Stimulated activated CD4-positive, alpha-beta T cell treated with anti-CD3 and anti-CD28 coated beads, TNF-alpha, amount 100 ng/mL, for 1 hour (primary cell): Measurements from ENCODE around the gene CAPN6.

Source experiments
- DNase-seq, 3 donors: peaks; one replicate each; pipeline ENCODE4 v3.0.0-alpha.2; 2020; ENCODE audit warnings: low read depth in 3 of 3, low spot score in 1 of 3

Gene CAPN6

GRCh38 chrX:111270339-111270738, at the start of gene CAPN6:
TSS of gene CAPN6 (minus strand) at chrX:111270483. CDS start at chrX:111263936, 6,547 bp downstream.
- no peak for DNase-seq

GRCh38 chrX:111319451-111319850, 49.2 kb upstream of the CAPN6 start:
- no peak for DNase-seq

GRCh38 chrX:111318901-111319300, 48.6 kb upstream of the CAPN6 start:
- no peak for DNase-seq

GRCh38 chrX:111309083-111309482, 38.8 kb upstream of the CAPN6 start:
- DNase-seq = no peak

- no peak for DNase-seq
Measured at GRCh38 chrX:111308039-111308438, 37.8 kb upstream of the CAPN6 start.

- no peak for DNase-seq
Measured at GRCh38 chrX:111302284-111302683, 32.0 kb upstream of the CAPN6 start.

- no peak for DNase-seq
Measured at GRCh38 chrX:111288841-111289240, 18.6 kb upstream of the CAPN6 start.

- no peak for DNase-seq
Measured at GRCh38 chrX:111284631-111285293, 14.5 kb upstream of the CAPN6 start.

GRCh38 chrX:111283446-111283845, 13.2 kb upstream of the CAPN6 start:
- DNase-seq = no peak

- no peak for DNase-seq
Measured at GRCh38 chrX:111282991-111283390, 12.7 kb upstream of the CAPN6 start.

- no peak for DNase-seq
Measured at GRCh38 chrX:111282139-111282538, 11.9 kb upstream of the CAPN6 start.

GRCh38 chrX:111268506-111268905, 1.8 kb downstream of the CAPN6 start:
- DNase-seq = no peak

GRCh38 chrX:111265486-111265885, 4.8 kb downstream of the CAPN6 start:
- DNase-seq = no peak

- DNase-seq = no peak
Measured at GRCh38 chrX:111264385-111264784, 5.9 kb downstream of the CAPN6 start.

- DNase-seq = no peak
Measured at GRCh38 chrX:111262086-111262485, 8.2 kb downstream of the CAPN6 start.

- DNase-seq = no peak
Measured at GRCh38 chrX:111260451-111260850, 9.8 kb downstream of the CAPN6 start.

GRCh38 chrX:111259559-111259958, 10.7 kb downstream of the CAPN6 start:
- DNase-seq = no peak

- DNase-seq = no peak
Measured at GRCh38 chrX:111257733-111258132, 12.6 kb downstream of the CAPN6 start.

- DNase-seq = no peak
Measured at GRCh38 chrX:111254896-111255693, 15.2 kb downstream of the CAPN6 start.

- DNase-seq = no peak
Measured at GRCh38 chrX:111244235-111244750, 26.0 kb downstream of the CAPN6 start.

- no peak for DNase-seq
Measured at GRCh38 chrX:111216293-111216801, 53.9 kb downstream of the CAPN6 start.

GRCh38 chrX:111207851-111208250, 62.4 kb downstream of the CAPN6 start:
- DNase-seq = no peak
